NCI-H774 (cell line): ENCODE results near the gene IL11RA.

Experiments used
- DNase-seq: peaks from one replicate; lab custom pipeline; 2025; lab: John Stamatoyannopoulos, UW

The IL11RA gene

DNA sequence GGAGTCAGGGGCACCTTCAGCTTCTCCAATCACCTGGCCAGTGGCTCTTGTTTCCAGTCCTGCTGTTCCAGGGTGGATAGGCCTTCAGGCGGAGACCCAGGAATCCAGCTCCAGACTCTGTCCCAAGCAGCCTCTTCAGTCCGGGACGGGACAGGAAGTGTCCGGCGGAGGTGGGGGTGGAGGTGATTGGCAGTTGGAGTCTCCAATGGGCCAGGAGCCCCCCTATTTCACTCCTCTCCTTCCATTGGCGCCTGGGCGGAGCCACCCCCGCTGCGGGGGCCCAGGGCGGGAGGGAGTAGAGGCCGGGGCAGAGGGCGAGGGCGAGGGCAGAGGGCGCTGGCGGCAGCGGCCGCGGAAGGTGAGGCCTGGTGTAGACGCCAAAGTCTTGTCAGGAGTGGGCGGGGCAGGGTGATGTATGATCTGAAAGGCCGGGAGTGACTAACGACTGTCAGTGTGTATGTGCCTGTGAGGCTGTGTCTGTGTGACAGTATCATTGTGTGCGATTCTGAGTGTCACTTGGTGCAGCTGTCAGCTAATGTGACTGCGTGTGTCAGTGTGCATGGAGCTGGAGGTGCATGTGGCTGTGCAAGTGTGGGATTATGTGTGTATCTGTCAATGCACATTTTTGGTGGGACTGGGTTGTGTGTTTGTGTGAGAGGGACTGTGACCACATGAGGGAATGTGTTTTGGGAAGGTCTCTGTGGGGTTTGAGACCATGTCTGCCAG, at the start of gene IL11RA:
Gene IL11RA (plus strand): TSS at position 310 of the 726 bp plus-strand sequence. CDS start 3,033 bp downstream, outside the sequence.
- peak; percentile 62 for DNase-seq

DNA sequence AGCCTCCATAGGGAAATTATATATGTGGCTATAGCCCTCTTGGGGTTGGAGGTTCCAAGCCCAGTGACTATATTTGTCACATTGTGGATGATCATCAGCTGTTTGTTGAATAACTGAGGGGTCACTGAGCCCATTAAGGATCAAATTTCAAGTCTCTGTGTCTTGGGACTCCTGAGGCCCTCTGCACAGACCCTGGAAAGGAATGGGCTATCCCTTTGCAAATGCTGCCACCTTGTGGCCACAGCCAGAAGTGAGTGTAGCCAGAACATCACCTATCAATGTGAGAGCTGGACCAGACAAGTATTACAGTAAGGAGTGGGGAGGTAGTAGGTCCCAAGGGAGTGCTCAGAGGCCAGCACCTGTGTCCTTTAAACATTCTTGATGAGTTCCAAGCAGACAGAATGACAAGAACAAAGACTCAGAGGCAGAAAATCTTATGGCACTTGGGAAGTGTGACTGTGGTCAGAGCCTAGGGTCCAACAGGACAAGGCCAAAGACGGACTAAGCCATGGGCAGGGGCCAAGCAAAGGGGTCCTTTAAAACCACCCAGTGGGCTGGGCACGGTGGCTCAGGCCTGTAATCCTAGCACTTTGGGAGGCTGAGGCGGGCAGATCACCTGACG, 48.3 kb upstream of the IL11RA start:
- DNase-seq: peak; percentile 33

GRCh38 chr9:34606190-34606589, 45.8 kb upstream of the IL11RA start:
- DNase-seq: no peak

DNA sequence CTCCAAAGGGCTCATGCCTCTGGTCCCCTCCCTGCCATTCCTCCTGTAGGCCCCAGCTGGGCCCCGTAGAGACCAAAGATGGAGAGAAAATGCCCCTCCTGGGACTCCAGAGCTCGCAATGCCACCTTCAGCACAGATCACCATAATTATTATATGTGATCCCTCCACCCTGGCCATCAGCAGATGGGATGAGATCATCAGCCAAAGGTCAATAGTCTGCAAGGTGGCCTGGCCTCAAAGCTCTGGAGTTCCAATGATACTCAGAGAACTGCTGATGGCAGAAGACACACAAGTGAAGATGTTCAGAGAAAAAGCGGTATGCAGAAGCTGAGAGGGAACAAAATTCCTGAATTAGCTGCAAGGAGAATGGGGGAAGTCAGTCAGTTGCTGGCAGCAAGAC, 45.1 kb upstream of the IL11RA start:
- DNase-seq: no peak

GRCh38 chr9:34607331-34607730, 44.7 kb upstream of the IL11RA start:
- DNase-seq: no peak

DNA sequence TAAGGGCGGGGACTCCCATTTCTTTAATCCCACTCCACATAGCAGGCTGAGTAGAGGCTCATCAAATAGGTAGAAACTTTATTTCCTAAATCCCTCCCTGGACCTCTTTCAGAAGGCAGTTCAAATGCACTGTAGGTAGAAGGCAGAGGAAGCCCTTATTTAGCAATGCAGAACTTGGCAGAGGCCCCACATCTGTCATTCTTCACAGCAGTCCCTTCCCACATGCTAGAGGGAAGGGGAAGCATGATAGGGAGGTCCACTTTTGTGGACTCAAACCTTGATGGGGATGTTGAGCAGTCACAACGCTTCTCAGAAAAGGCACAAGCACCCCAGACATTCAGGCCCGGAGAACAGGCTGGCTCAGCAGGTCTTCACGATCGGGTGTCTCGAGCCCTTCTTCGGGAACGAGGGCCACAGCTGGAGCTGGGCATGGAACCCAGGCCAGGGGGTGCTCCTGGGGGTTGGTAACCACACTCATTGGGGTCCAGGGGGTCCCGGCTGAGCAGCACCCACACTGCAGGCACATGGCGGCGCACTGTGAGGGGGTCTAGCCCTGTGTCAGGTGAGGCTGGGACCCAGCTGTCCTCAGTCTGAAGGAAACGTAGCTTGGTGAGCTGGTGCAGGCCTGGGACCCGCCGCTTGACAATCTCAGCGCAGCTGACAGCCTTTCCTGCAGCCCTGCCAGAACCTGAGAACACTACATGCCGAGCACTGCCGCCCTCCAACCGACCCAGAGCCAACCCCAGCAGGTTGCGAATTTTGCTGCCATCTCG, 41.4 kb upstream of the IL11RA start:
- no peak for DNase-seq

- DNase-seq: no peak
These were observed 40.7 kb upstream of the IL11RA start for GRCh38 chr9:34611251-34611810.

GRCh38 chr9:34611811-34612787, 39.9 kb upstream of the IL11RA start, which contains the start of gene RPP25L:
Gene RPP25L, minus strand, starts transcription at chr9:34612097. Its CDS starts 801 bp downstream, at chr9:34611296.
- DNase-seq: peak; percentile 86

GRCh38 chr9:34612788-34613390, 39.1 kb upstream of the IL11RA start:
- peak; percentile 53 for DNase-seq

DNA sequence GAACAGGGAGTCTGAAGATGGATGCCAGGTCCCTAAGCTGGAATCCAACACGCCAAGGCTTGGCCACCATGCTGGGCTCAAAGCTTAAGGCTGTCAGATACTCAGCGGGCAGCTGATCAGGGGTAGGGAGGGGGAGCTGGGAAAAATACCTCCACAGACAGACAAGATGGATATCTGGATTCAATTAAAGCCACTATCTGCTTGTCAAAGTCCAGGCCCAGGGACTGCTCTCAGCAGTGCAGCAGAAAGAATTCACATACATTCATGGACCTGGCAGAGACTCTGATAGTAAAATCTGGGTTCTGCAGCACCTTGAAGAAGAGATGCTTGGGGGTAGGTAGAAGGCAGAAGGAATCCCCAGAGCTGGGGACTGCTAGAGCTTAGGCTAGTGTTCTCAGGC, 36.9 kb upstream of the IL11RA start:
- no peak for DNase-seq

DNA sequence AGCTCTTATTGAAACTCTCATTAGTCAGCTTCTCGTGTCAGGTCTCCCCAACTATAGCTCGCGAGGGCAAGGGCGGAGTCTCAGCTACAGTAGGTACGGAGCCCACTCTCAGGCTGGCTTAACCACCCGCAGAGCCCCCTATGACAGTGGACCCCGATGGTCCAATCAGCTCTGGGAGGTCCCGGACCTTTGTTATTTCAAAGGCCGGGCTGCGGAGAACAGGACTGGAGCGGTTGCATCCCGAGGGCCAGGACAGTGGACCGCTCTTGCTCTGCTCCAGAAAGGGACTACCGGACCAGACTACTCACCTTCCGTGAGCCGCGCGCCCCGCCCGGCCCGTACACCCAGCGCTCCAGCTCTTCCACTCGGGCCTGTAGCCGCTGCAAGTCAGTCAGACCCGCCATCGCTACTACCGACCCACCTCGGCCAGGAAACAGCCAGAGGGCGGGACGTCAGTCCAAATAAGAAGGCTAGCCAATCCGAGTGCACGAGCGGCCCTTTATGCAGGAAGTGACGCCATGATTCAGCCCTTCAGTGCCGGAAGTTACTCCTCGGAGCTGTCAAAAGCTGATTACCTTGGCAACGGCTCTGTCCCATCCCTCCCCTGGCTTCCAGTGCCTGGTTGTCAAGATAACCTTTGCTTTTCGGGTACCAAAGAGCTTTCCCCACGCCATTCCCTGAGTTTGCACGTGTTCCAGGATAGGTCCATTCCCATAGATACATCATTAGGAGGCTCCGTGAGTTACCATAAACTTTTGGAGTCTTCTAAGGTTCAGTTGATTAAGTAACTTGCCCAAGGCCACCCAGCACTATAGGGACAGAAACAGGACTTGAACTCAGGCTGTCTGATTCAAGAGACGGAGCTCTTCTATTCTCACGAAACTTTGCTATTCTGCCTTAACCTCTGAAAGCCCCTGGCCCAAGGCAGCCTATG, 31.7 kb upstream of the IL11RA start, which contains the start of gene DCTN3:
Gene DCTN3 (minus strand): TSS at position 435 of the 934 bp plus-strand sequence. CDS start 31 bp downstream, at position 404.
- peak; percentile 87 for DNase-seq

GRCh38 chr9:34623374-34624235, 28.4 kb upstream of the IL11RA start:
- DNase-seq: no peak

DNA sequence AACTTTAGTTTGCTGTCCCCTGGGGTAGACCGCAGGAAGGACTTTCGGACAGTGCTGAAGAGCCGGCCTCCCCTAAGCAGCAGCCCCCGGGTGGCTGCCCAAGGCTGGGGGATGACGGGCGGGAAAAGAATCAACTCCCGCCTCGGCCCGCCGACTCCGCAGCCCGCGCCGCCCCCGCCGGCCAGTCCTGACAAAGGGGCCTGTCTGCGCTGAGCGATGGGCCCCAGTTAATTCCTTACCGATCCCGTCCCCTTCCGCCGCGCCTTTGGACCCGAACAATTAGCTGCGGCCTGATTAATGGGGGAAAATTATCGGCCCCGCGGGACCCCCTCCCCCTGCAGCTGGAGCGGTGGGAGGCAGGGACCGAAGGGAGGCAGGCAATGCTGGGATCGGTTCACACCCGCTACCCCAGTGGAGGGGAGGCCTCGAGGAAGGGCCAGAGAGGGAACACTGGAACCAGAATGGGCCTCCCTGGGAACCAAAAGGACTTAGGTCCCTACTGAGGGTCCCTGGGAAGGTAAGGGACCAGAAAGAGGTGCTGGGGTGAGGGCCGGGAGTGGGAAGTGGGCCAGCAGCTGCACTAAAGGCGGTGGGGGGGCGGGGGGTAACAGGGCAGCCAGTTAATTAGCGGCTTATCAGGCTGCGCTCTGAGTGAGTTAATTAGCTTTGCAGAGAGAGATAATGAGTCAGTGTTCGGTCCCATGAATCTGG, 27.4 kb upstream of the IL11RA start:
- no peak for DNase-seq

DNA sequence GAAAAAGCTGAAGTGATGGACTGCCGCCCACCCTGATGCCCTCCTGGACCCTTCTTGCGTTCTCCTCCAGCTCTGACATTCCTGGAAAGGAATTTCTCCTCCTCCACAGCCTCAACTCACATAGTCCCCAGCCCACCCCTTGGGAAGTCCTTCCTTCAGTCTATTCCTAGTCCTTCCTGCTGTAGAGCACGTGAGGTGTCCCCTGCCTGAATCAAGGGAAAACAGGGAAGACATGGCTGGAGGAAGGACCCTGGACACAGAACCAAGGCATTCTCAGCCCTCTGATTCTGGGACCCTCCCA, 26.8 kb upstream of the IL11RA start:
- DNase-seq: no peak

GRCh38 chr9:34627716-34628655, 24.0 kb upstream of the IL11RA start:
- no peak for DNase-seq

DNA sequence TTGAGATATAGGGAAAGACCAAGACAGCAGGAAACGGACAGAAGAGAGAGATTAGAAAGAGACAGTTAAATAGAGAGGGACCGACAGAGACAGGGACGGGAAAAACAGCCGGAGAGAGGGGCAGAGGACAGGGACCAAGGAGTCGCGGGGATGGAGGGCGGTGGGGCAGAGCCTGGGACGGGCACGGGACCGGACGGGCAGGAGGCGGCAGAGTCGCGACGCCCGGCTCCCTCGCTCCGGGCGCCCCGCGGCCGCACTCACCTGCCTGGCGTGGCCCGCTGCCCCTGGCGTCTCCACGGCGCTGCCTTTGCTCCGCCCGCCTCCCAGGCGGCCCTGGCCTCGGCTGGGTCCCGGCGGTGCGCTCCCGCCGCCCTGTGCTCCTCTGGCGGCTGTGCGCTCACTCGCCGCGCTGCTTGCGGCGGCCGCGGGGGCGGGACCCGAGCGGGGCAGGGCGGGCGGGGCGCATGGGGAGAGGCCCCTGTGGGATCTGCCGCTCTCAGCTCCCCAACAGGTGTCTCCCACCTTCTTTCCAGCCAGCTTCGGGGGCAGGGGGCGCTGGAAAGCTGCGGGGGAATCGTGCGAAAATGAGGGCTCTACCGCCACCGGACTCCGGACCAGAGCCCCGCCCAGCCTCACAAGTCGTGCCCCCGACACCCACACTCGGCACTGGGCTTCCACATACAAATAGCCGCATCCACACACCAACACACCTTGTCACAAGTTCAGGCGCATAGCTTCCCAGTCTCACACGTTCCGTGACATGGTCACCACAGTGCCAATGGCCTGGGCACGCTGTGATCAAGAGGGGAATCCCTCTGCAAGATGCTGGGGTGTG, 23.1 kb upstream of the IL11RA start, which contains the start of gene ARID3C:
Gene ARID3C (minus strand): TSS at position 411 of the 835 bp plus-strand sequence. CDS start 1,052 bp downstream, outside the sequence.
- DNase-seq: peak; percentile 10
